MCF 10A (cell line): ENCODE measurements around the gene GARIN3. TPM values are rescaled to one million over a fixed set of nuclear protein-coding genes. Genes with fewer than 3 reads are reported as not detected.
"Not testable (repeated sequence)": the region's sequence is repeated elsewhere in the genome, so short reads cannot be mapped to it uniquely, and the experiment has no call there.

ENCODE experiments used
- BruUV-seq: library from RNA; stranded (reverse); fragments of 400-500 nt; replicated peaks from 2 replicates; lab custom pipeline; 2021; lab: Mats Ljungman, UMichigan
- CTCF ChIA-PET: fragments of 300-600 bp; sonication (Branson Sonifier 250); formaldehyde crosslinking; extraction: SDS; loops from one replicate; lab custom pipeline; 2021; ENCODE audit warnings: antibody characterized with exemption, inconsistent platforms; lab: Yijun Ruan, JAX
- POLR2A ChIA-PET: fragments of 300-600, 350-650 bp; sonication (Branson Sonifier 250); formaldehyde crosslinking; extraction: SDS; loops from one replicate; lab custom pipeline; 2020; ENCODE audit warnings: antibody characterized with exemption, inconsistent platforms; lab: Yijun Ruan, JAX
- DNase-seq: peaks from one replicate; pipeline ENCODE4 v3.0.0-alpha.2; 2018; ENCODE audit not compliant: unreplicated experiment
- H3K27ac Mint-ChIP-seq: one replicate; pipeline ENCODE4 v1.8.0; 2022; ENCODE audit warnings: mild to moderate bottlenecking, low read depth, mixed read lengths; ENCODE audit not compliant: unreplicated experiment
- H3K27me3 Mint-ChIP-seq: one replicate; pipeline ENCODE4 v1.8.0; 2022; ENCODE audit warnings: mixed read lengths; ENCODE audit not compliant: insufficient read depth, unreplicated experiment
- H3K36me3 Mint-ChIP-seq: one replicate; pipeline ENCODE4 v1.8.0; 2022; ENCODE audit warnings: mild to moderate bottlenecking, moderate library complexity, mixed read lengths; ENCODE audit not compliant: insufficient read depth, unreplicated experiment
- H3K4me1 Mint-ChIP-seq: one replicate; pipeline ENCODE4 v1.8.0; 2022; ENCODE audit warnings: mixed read lengths; ENCODE audit not compliant: insufficient read depth, unreplicated experiment
- H3K4me3 Mint-ChIP-seq: one replicate; pipeline ENCODE4 v1.8.0; 2022; ENCODE audit warnings: mild to moderate bottlenecking, moderate library complexity, mixed read lengths; ENCODE audit not compliant: unreplicated experiment
- H3K9me3 Mint-ChIP-seq: one replicate; pipeline ENCODE4 v1.8.0; 2022; ENCODE audit warnings: mixed read lengths; ENCODE audit not compliant: unreplicated experiment
- CTCF ChIP-seq: fragments of 200-600 bp; IDR thresholded peaks from one replicate; pipeline ENCODE4 v1.8.0; 2022; ENCODE audit warnings: antibody characterized with exemption, mild to moderate bottlenecking; ENCODE audit not compliant: unreplicated experiment
- intact Hi-C: fragments of 100-400 bp; cut with micrococcal nuclease; formaldehyde crosslinking; loops from 2 replicates; pipeline ENCODE4 v1.14.1; 2022
- total RNA-seq: library from RNA; stranded (reverse); gene quantifications from 2 replicates; pipeline ENCODE4 v1.2.3, GENCODE V29; 2022

Gene GARIN3
- total RNA-seq, 1 experiment from 2014 or later, result not detected

DNA sequence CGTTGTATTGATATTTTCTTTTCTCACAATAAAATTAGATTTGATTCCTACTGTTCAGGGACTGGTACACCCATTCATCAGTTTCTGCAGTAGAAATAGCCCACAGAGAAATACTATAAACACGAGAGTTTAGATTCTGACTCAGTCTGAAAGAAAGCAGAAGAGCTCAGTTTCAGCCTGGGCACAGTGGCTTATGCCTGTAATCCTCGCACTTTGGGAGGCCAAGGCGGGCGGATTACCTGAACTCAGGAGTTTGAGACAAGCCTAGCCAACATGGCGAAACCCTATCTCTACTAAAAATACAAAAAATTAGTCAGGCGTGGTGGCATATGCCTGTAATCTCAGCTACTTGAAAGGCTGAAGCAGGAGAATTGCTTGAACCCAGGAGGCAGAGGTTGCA lies 23.2 kb upstream of the GARIN3 start:
- no peaks in the 10 kb centered on the region for H3K4me1 Mint-ChIP-seq
- no peak for DNase-seq
- H3K36me3 Mint-ChIP-seq, result no peaks in the 10 kb centered on the region
- H3K9me3 Mint-ChIP-seq, result no peaks in the 10 kb centered on the region
- POLR2A ChIA-PET, result interaction anchor here (0.7 kb wide), 1 partner anchor 124 kb away, joined by 3 read pairs; no protein-coding TSS in a partner anchor
- H3K27me3 Mint-ChIP-seq, result peaks cover 10% of the 10 kb centered on the region
- CTCF ChIA-PET, result interaction anchor here (1.2 to 2.3 kb wide), 3 partner anchors 11 to 40 kb away, joined by 4 to 6 read pairs (median 5); no protein-coding TSS in a partner anchor
- no peak for TF ChIP-seq CTCF
- H3K4me3 Mint-ChIP-seq, result no peak overlapping the region
- H3K27ac Mint-ChIP-seq, result no peak overlapping the region
- intact Hi-C loops, result no loop called here
- no TSS peak for BruUV-seq

DNA sequence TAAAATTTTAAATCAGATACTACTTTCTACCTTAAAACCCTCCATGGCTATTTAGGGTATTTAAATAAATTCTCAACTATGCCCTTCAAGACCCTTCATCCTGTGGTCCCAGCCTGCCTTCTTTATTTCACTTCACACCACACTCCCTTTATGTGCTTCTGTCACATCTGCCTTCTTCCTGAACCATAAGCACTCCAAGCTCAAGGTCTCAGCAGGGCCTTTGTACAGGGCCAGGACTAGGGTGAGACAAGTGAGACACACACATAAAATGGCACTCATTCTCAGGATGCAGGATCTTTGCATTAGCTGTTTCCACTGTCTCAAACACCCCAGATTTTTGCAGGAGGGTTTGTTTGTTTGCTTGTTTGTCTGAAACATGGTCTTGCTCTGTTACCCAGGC lies 22.2 kb upstream of the GARIN3 start:
- no TSS peak for BruUV-seq
- Mint-ChIP-seq H3K27ac (no peak overlapping the region), H3K9me3 (no peaks in the 10 kb centered on the region), H3K27me3 (peaks cover under 1% of the 10 kb centered on the region), H3K4me1 (no peaks in the 10 kb centered on the region), H3K4me3 (no peak overlapping the region), H3K36me3 (no peaks in the 10 kb centered on the region)
- ChIA-PET CTCF (interaction anchor here (0.7 to 2.1 kb wide), 2 partner anchors 39 to 155 kb away, joined by 3 to 5 read pairs; no protein-coding TSS in a partner anchor), POLR2A (interaction anchor here (0.6 kb wide), 1 partner anchor 21 kb away, joined by 4 read pairs; no protein-coding TSS in a partner anchor)
- no peak for DNase-seq
- no peak for TF ChIP-seq CTCF
- intact Hi-C loops, result no loop called here

- no peak overlapping the region for H3K27ac Mint-ChIP-seq
- no TSS peak for BruUV-seq
- peaks cover 4% of the 10 kb centered on the region for H3K27me3 Mint-ChIP-seq
- H3K36me3 Mint-ChIP-seq, result no peaks in the 10 kb centered on the region
- no peak for TF ChIP-seq CTCF
- intact Hi-C loops, result no loop called here
- no peaks in the 10 kb centered on the region for H3K4me1 Mint-ChIP-seq
- no peaks in the 10 kb centered on the region for H3K9me3 Mint-ChIP-seq
- DNase-seq, result no peak
- POLR2A ChIA-PET, result no interaction called here
- CTCF ChIA-PET, result interaction anchor here (0.5 to 2.1 kb wide), 5 partner anchors 33 to 203 kb away, joined by 3 to 5 read pairs (median 3); no protein-coding TSS in a partner anchor
- no peak overlapping the region for H3K4me3 Mint-ChIP-seq
Observed at GRCh38 chr5:157187046-157187754, 21.1 kb upstream of the GARIN3 start.

- no peak overlapping the region for H3K4me3 Mint-ChIP-seq
- H3K27me3 Mint-ChIP-seq, result peaks cover 11% of the 10 kb centered on the region
- no peaks in the 10 kb centered on the region for H3K9me3 Mint-ChIP-seq
- no peak for TF ChIP-seq CTCF
- H3K4me1 Mint-ChIP-seq, result no peaks in the 10 kb centered on the region
- BruUV-seq, result no TSS peak
- H3K36me3 Mint-ChIP-seq, result no peaks in the 10 kb centered on the region
- H3K27ac Mint-ChIP-seq, result no peak overlapping the region
- DNase-seq, result no peak
- ChIA-PET POLR2A (no interaction called here), CTCF (interaction anchor here (0.7 to 2.1 kb wide), 3 partner anchors 11 to 126 kb away, joined by 3 to 5 read pairs (median 3); no protein-coding TSS in a partner anchor)
- intact Hi-C loops, result no loop called here
Observed at GRCh38 chr5:157186309-157187045, 20.4 kb upstream of the GARIN3 start.

- ChIA-PET CTCF (interaction anchor here (0.6 kb wide), 2 partner anchors 88 to 134 kb away, joined by 3 read pairs; no protein-coding TSS in a partner anchor), POLR2A (interaction anchor here (0.6 to 1.7 kb wide), 2 partner anchors 35 to 41 kb away, joined by 4 to 6 read pairs; no protein-coding TSS in a partner anchor)
- BruUV-seq, H3K27ac Mint-ChIP-seq, H3K4me1 Mint-ChIP-seq, H3K4me3 Mint-ChIP-seq, DNase-seq, intact Hi-C loops, H3K36me3 Mint-ChIP-seq, H3K9me3 Mint-ChIP-seq: not testable (repeated sequence)
- peaks cover 16% of the 10 kb centered on the region for H3K27me3 Mint-ChIP-seq
Observed at GRCh38 chr5:157185122-157185521, 19.1 kb upstream of the GARIN3 start.
